GM04503 (cell line): ENCODE results near the gene ATXN1.
A peak's percentile ranks its signal among the peaks of the same experiment; 100 is the strongest.
"Not testable (repeated sequence)": the region's sequence is repeated elsewhere in the genome, so short reads cannot be mapped to it uniquely, and the experiment has no call there.

Experiments
- DNase-seq: peaks from one replicate; pipeline ENCODE4 v3.0.0-alpha.2; 2012; ENCODE audit warnings: low read depth

Gene ATXN1

GRCh38 chr6:16615215-16615614 lies 146.0 kb downstream of the ATXN1 start:
- not testable (repeated sequence) for DNase-seq

DNA sequence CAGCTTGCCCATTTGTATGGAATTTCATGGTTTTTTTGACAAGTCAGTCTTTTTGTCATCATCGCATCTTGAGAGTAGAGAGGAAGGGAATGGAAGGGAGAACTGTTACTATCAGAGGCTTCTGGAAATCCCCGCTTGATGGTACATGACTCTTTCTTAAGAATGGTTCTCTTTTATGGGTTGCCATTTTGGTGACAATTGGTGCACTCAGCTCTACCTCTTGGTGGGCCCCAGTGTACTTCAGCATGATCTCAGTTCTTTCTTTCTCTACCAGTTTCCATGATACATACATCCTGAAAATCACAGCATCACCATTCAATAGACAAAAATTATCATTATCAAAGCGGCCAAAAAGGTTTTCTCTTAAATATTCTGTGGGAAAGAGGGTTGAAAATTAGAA lies 147.1 kb downstream of the ATXN1 start:
- DNase-seq: not testable (repeated sequence)

DNA sequence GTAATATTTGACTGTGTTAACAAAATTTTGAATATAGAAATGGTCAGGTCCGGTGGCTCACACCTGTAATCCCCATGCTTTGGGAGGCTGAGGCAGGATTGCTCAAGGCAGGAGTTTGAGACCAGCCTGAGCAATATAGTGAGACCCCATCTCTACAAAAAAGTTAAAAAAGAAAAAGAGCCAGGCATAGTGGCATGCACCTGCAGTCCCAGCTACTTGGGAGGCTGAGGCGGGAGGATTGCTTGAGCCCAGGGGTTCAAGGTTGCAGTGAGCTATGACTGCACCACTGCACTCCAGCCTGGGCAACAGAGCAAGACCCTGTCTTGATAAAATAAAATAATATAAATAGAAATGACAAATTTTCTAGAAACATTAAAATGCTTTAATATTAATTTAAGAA lies 147.8 kb downstream of the ATXN1 start:
- DNase-seq: not testable (repeated sequence)

- no peak for DNase-seq
These were observed 152.8 kb downstream of the ATXN1 start for GRCh38 chr6:16608444-16608843.

DNA sequence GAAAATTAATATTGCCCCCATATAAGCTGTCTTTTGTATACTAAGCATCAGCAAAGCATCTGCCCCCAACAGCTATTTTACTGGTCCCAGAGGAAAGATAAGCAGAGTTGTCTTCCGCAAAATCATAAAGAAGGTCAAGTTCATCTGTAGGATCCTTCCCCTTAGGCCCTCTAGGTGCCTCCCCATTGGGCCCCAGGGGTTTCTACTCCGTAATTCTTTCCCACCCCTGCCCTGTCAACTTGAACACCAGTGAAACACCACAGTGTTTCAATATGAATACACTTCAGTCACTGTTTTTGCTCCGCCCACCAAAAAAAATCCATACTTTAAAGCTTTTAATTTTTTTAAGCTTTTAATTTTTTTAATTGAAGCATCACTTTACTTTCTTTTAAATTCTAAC lies 159.2 kb downstream of the ATXN1 start:
- DNase-seq: no peak

DNA sequence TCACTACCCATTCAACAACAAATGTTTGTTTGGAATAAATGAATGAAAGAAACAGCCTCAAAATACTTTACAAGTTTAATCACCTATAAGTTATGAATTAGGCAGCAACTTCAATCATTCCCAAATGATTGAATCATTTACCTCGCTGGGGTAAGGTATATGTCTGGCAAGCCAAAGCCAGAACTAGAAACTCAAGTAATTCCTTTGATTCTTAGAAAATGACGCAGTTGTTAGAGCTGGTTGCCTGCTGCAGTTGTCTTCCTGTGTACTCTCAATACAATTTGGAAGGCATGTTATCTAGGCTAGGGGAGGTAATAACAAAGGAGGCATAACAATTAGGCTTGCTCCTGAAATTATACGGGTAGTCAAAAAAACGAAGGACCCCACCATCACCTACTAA lies 160.6 kb downstream of the ATXN1 start:
- no peak for DNase-seq

DNA sequence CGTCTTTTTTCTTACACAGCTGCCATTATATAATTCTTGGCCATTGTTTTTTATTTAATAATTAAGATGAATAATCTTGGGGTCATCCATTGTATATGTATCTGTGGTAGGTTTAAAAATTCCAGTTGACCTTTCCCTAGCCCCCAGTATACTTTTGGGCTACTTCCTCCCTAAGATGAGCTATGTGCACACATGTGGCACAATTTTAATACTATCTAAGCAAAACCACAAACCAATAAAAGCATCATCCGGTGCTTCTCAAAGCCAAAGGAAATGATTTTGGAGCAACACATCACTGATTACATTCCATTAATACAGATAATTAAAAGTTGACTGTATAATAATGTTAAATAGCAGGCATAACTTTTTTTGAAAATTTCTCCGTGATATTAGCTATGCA lies 161.2 kb downstream of the ATXN1 start:
- no peak for DNase-seq

DNA sequence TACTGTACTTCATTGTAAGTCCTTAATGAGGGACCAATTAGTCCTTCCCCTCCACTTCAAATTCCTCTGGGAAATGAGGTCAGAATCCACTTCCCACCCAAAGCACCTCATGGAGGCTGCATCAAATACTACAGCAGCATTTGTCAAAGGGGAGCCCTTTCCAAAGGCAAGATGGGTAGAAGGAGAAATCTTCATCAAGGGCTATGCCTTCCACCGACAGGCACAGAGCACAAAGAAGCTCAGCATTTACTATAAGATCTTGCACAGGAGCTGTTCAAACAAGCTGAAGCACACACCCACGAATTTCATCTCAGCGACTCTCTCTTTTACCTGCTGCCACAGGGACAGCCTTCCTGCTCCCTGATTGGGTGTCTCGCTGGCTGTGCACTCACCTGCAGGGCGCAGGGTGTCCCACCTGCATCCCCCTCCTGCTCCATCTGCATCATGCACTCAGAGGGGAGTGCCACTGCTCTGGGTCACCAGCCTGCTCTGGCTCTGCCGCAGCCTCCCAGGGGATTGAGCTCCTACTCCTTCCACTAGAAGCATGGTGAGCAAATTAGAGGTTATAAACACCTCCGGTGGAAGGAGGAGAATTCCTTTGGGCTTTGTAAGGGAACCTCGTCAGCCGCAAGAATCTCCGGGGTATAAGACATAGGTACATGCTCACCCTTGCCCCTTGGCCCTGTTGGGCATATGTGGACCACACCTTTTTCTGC lies 164.5 kb downstream of the ATXN1 start:
- DNase-seq: no peak

- no peak for DNase-seq
These were observed 165.6 kb downstream of the ATXN1 start for GRCh38 chr6:16595514-16596120.

GRCh38 chr6:16594849-16595248 lies 166.4 kb downstream of the ATXN1 start:
- DNase-seq: no peak

- DNase-seq: no peak
These were observed 168.9 kb downstream of the ATXN1 start for GRCh38 chr6:16592223-16592911.

DNA sequence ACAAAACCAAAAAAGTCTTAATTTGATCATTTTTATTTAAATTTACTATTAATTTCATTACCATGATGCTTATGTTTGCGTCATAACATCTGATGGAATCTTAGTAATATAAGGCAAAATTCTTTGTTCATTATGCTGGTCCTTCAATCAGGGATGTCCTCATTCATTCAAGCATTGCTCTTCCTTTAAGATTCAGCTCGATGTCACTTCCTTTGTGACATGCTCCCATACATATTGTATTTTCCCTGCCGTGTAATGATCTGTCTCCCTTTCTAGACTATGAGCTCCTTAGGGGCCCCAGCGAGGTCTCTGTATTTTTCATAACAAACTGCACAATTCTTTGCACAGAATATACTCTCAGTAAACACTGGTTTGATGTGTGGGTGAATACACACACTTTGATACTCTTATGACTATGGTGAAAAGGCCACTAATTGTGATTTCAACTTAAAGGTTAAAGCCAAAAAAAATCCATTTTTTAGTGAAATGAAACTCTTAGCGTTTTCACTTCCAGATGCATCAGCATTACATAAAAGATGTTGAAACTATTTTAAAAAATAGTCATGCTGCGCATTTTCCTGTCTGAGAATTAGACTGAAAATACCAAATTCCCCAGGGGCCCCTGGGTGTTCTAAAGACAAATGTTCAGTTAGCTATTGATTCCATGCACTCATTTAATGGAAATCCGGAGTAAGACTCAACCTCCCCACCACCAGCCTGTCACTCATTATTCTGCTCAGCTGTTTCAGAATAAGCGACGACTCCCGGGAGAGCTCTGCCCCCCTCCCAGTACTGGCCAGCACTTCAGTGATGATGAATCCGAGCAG lies 169.7 kb downstream of the ATXN1 start:
- DNase-seq: no peak

GRCh38 chr6:16585805-16586204 lies 175.5 kb downstream of the ATXN1 start:
- peak; percentile 55 for DNase-seq

- DNase-seq: no peak
These were observed 178.0 kb downstream of the ATXN1 start for GRCh38 chr6:16583144-16583762.

GRCh38 chr6:16582446-16583143 lies 178.7 kb downstream of the ATXN1 start:
- DNase-seq: no peak

DNA sequence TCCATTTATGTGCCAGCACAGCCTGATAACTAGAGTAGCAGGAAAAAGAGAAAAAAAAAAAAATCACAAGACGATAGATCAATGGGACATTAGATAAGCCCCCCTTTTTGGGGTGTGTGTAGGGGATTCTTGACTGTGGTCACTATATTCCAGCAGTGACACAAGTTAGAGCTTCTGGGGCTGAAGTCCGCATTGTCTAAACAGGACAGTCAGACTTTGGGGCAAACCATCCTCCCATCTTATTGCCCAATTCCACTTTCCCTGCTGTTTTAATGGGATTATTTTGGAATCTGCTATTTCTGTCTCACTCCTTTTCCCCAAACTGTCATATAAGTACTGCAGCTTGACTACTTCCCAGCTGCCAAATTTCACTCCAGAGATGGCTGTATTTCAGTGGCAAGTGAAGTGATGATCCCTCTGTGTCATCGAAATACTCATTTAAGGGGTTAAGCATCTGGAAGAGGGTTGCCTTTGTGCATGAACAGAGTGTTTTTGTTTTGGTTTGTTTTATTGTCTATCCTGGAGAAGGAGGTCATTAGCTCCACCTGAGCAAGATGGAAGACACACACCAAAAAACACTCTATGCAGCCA lies 182.5 kb downstream of the ATXN1 start:
- no peak for DNase-seq

DNA sequence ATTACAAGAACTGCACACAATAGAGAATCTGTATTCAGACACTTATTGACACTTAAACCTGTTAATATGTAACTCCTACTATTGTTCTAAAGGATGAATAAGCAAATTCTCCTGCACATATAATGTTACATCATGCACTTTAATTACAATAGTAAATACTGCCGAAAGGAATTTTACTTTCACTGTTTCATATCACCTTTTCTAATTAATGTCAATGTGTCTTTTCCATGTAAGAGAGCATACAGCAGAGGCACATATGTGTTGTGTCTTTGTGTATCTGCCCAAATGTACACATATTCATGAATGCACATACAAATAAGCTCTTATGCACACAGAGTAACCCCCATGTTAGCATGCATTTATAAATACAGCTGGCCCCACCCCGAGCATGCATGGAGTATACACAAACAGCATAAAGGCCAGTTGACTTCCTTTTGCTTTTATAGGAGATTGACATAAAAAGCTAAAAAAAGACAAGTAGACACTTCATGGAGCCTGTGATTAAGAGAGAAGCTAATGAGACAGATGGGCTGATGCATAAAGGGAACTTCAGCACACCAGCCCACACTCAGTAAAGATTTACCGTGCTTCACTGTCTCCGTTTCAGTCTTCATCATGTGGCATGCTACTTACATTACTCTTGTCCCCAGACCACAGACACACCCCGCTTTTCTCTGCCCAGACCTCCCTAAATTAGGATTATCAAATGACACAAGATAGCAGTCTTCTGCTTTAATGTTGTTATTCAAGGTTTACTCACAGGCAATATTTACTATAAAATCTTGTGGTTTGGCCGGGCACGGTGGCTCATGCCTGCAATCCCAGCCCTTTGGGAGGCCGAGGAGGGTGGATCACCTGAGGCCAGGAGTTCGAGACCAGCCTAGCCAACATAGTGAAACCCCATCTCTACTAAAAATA lies 184.6 kb downstream of the ATXN1 start:
- no peak for DNase-seq

- no peak for DNase-seq
These were observed 185.6 kb downstream of the ATXN1 start for GRCh38 chr6:16575655-16576054.

- DNase-seq: no peak
These were observed 188.3 kb downstream of the ATXN1 start for GRCh38 chr6:16572943-16573342.

DNA sequence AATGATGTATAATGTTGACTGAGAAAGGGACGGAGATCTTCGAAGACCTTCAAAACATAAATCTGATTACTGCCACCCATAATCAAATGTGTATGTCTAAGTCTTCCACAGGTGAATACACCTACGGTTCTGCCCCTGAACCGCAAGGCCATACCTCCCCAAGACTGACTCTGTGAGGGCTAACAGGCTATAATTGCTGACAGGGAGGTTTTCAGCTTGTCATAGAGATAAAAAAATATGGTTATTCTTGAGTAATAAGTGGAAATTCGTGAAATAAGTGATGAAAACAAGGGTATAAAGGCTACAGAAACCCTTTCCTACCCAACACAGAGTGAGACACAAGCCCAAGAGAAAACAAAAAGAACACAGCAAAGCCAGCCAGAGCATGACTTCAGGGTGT lies 188.9 kb downstream of the ATXN1 start:
- no peak for DNase-seq
